GM12891 (cell line): Measurements from ENCODE around the gene OLR1.

ENCODE experiments used
- POLR2A ChIP-seq: IDR thresholded peaks from 2 replicates; pipeline ENCODE4 v1.6.1; 2011; ENCODE audit warnings: low read depth, low read length, control low read depth
- POLR2AphosphoS5 ChIP-seq: IDR thresholded peaks from 2 replicates; pipeline ENCODE4 v1.6.1; 2011; ENCODE audit warnings: low read depth, low read length, control low read depth
- POU2F2 ChIP-seq: IDR thresholded peaks from 2 replicates; pipeline ENCODE4 v1.6.1; 2011; ENCODE audit warnings: low read depth, mild to moderate bottlenecking, control low read depth, low read length, moderate library complexity
- SPI1 ChIP-seq: IDR thresholded peaks from 2 replicates; pipeline ENCODE4 v1.6.1; 2011; ENCODE audit warnings: low read depth, low read length, control low read depth

DNA sequence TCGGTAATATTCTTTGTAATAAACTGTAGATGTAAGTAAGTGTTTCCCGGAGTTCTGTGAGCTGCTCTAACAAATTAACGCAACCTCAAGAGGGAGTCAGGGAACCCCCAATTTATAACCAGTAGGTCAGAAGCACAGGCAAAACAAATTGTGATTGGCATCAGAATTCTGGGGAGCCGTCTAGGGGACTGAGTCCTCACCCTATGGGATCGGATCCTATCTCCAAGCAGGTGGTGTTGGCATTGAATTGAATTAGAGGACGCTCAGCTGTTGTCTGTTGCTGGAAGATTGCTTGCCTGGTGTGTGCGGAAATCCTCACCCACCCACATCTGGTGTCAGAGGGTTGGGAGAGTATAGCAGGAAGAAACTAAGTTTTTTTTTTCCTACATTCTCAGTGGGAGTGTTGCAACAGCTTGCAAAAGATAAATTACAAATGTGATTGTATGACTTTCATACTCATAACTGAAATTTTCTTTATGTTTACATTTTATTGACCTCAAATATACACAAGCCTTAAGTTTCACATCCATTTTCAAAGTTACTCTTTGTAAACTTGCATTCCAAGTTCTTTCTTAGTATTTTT lies 12.4 kb upstream of the OLR1 start:
- TF ChIP-seq POLR2A, result no peak
- TF ChIP-seq POLR2AphosphoS5, result no peak
- no peak for TF ChIP-seq SPI1
- no peak for TF ChIP-seq POU2F2
